Thyroid gland (tissue), 4 donors: ENCODE data around the gene ASCC3.

Experiments used
- CTCF ChIP-seq, 6 experiments: fragments of 200-600 bp in 3 of 6; fragments of 450-650 bp in 3 of 6; sonication (generic) in 3 of 6; IDR thresholded peaks; one replicate each; pipeline ENCODE4 v1.5.1; 2016 to 2019; ENCODE audit warnings: antibody characterized with exemption in 6 of 6, mild to moderate bottlenecking in 2 of 6, inconsistent platforms in 1 of 6, moderate library complexity in 1 of 6
- POLR2A ChIP-seq, 2 donors: fragments of 450-650 bp; IDR thresholded peaks; one replicate each; pipeline ENCODE4 v1.6.1; 2017; ENCODE audit warnings: antibody characterized with exemption in 2 of 2, mild to moderate bottlenecking in 2 of 2, moderate library complexity in 1 of 2

GRCh38 chr6:100487638-100488037, 393.5 kb downstream of the ASCC3 start:
- TF ChIP-seq CTCF (IDR thresholded peaks at IDR 0.05) = no peak
- no peak for TF ChIP-seq POLR2A (IDR thresholded peaks at IDR 0.05)
